ENCODE measurements around the gene ARHGAP1. TPM values are rescaled to one million over a fixed set of nuclear protein-coding genes. Genes with fewer than 3 reads are reported as not detected.

The ARHGAP1 gene
- total RNA-seq = 10 to 100 TPM; 77.3 to 78.5 TPM
- long read RNA-seq, partial matches to known transcripts = 2 of 24 reads
- long read RNA-seq, other reads (novel, unspliced or antisense) = 20 of 24 reads

DNA sequence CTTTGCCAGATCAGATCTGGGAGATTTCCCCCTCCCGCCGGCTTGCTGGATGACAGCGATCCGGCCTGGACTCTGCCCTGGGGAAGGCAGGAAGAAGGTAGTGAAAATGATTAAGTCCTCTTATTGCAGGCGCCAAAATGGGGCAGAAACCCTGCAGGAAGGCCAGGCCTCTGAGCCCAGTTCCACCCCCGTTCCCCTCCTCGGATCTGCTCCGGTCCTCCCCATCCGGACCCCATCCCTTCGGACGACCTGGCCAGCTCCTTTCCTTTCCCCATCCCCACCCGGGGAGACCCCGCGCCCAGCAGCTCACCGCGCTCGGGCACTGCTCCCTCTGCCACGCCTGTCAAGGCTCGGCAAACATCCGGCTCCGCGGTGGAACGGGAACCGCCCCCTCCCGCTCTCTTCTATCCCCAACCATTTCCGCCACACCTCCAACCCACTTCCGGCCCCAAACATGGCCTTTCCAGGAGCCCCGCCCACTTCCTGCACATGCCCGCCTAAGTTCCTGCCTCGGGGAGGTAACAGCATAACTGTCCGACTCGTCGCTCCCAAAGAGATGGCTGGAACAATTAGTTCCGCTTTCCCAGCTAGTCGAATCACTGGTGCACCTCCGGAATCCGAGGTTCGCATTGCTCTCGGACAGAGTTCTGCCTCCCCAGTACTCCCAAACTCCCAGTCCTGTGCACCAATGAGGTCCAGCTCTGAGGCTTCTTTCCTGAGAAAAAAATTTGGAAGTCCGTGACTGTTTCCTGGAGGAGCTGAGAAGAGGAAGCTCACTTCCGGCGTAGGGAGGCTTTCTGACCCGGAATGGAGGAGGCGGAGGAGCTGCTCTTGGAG lies at the start of gene ARHGAP1, which contains the start of gene ZNF408:
ARHGAP1 (minus strand) TSS at position 379 of the 837 bp plus-strand sequence. CDS start 4,512 bp downstream, outside the sequence.
ZNF408 (plus strand) TSS at position 791 of the 837 bp plus-strand sequence; CDS start at position 808, 17 bp downstream.
- DNase-seq (peak; percentile 100), ATAC-seq (peak; percentile 94)
- intact Hi-C loops (cut with DNase I, micrococcal nuclease) = no loop called here

- ATAC-seq = no peak
- intact Hi-C loops (cut with DNase I, micrococcal nuclease) = no loop called here
- no peak for DNase-seq
Observed at GRCh38 chr11:46747150-46747549, 46.7 kb upstream of the ARHGAP1 start.

DNA sequence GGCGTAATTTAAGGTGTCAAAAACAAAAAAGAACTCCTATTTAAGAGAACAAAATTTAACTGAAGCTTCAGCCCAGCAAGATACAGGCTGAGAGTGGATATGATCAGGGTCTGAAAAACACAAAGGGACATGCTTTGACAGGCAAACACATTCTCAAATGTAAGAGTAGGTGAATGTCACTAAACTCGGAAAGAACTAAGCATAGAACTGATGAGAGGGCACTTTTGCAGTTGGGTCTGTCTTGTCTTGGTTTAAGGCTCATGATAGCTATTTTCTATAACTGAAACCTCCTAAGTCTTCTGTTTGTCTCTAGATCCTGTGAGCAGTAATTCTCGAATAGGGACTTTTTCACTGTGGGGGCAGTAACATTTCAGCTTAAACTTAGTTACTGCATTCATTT lies 45.6 kb upstream of the ARHGAP1 start:
- DNase-seq = no peak
- intact Hi-C loops (cut with DNase I, micrococcal nuclease) = no loop called here
- ATAC-seq = no peak

- DNase-seq (no peak), ATAC-seq (no peak)
- intact Hi-C loops (cut with DNase I, micrococcal nuclease) = no loop called here
Observed at GRCh38 chr11:46745328-46745727, 44.9 kb upstream of the ARHGAP1 start.

GRCh38 chr11:46743693-46744339 lies 43.4 kb upstream of the ARHGAP1 start:
- no peak for ATAC-seq

GRCh38 chr11:46743043-46743442 lies 42.6 kb upstream of the ARHGAP1 start:
- no peak for DNase-seq
- intact Hi-C loops (cut with DNase I, micrococcal nuclease) = no loop called here
- ATAC-seq = no peak

More at GRCh38 chr11:46743693-46744339, 43.4 kb upstream of the ARHGAP1 start:
- DNase-seq = no peak
- intact Hi-C loops (cut with DNase I, micrococcal nuclease) = no loop called here

- no peak for ATAC-seq
- intact Hi-C loops (cut with DNase I, micrococcal nuclease) = no loop called here
- no peak for DNase-seq
Observed at GRCh38 chr11:46741600-46742484, 41.4 kb upstream of the ARHGAP1 start.

GRCh38 chr11:46738887-46739286 lies 38.5 kb upstream of the ARHGAP1 start:
- intact Hi-C loops (cut with DNase I, micrococcal nuclease) = no loop called here
- DNase-seq = peak; percentile 37 to 45
- peak; percentile 78 for ATAC-seq

- intact Hi-C loops (cut with DNase I, micrococcal nuclease) = no loop called here
- ATAC-seq (no peak), DNase-seq (no peak)
Observed at GRCh38 chr11:46737699-46738098, 37.3 kb upstream of the ARHGAP1 start.

- intact Hi-C loops (cut with DNase I, micrococcal nuclease) = no loop called here
- no peak for DNase-seq
- peak; percentile 73 for ATAC-seq
Observed at GRCh38 chr11:46736615-46737014, 36.2 kb upstream of the ARHGAP1 start.

GRCh38 chr11:46736146-46736545 lies 35.7 kb upstream of the ARHGAP1 start:
- intact Hi-C loops (cut with DNase I, micrococcal nuclease) = no loop called here
- ATAC-seq = no peak
- DNase-seq = no peak

- no peak for ATAC-seq
- intact Hi-C loops (cut with DNase I, micrococcal nuclease) = no loop called here
Observed at GRCh38 chr11:46733234-46733633, 32.8 kb upstream of the ARHGAP1 start.

DNA sequence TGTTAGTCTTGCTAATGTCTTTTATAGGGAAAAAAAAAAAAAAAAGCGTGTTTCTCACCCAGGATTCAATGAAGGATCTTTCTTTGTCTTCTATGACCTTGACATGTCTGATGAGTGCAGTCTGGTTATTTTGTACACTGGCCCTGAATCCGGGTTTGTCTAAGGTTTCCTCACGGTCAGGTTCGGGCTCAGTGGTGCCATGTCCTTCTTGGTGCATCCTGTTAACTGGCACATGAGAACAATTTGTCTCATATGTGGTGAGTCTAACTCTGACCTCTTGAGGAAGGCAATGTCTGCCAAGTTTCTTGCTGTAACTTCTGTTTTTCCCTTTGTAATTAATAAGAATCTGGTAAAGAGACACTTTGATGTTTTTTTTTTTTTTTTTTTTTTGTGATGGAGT lies 31.1 kb upstream of the ARHGAP1 start:
- ATAC-seq (no peak), DNase-seq (no peak)
- intact Hi-C loops (cut with DNase I, micrococcal nuclease) = no loop called here

More at GRCh38 chr11:46733234-46733633, 32.8 kb upstream of the ARHGAP1 start:
- no peak for DNase-seq

- intact Hi-C loops (cut with DNase I, micrococcal nuclease) = no loop called here
- no peak for DNase-seq
- no peak for ATAC-seq
Observed at GRCh38 chr11:46729110-46730027, 28.9 kb upstream of the ARHGAP1 start.

DNA sequence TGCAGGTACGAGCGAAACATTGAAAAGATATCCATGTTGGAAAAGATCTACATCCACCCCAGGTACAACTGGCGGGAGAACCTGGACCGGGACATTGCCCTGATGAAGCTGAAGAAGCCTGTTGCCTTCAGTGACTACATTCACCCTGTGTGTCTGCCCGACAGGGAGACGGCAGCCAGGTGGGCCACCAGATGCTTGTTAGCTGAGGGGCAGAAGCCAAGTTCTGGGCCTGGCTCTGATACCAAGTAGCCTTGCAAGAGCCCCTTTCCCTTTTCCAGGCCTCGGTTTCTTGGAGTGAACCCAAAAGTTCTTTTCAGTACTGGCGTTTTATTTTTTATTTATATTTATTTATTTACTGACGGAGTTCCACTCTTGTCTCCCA lies 28.2 kb upstream of the ARHGAP1 start:
- DNase-seq (no peak), ATAC-seq (no peak)

GRCh38 chr11:46727952-46728658 lies 27.7 kb upstream of the ARHGAP1 start:
- ATAC-seq = no peak
- intact Hi-C loops (cut with DNase I, micrococcal nuclease) = no loop called here
- no peak for DNase-seq

More for the DNA sequence above, 28.2 kb upstream of the ARHGAP1 start:
- intact Hi-C loops (cut with DNase I, micrococcal nuclease) = no loop called here

DNA sequence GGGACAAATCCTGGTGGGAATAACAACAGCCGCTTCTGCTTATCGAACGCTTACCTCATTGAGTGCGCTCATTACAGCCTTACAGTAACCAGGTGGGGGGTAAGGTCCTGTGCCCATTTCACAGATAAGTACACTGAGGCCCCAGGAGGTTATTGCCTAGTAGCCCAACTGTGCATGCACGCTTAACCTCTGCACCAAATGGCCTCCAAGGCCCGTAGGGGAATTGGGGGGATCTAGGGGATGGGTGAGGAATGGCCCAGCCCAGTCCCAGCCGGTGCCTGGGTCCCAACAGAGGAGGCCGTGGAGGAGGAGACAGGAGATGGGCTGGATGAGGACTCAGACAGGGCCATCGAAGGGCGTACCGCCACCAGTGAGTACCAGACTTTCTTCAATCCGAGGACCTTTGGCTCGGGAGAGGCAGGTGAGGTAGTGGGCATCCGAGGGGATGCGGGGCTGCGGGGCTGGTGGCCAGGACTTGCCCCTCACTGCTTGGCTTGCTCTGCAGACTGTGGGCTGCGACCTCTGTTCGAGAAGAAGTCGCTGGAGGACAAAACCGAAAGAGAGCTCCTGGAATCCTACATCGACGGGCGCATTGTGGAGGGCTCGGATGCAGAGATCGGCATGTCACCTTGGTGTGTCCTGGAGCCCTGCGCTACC lies 25.9 kb upstream of the ARHGAP1 start:
- ATAC-seq = no peak
- intact Hi-C loops (cut with DNase I, micrococcal nuclease) = no loop called here
- DNase-seq = no peak

All from left colon (tissue), 2 donors.